ENCODE results near the gene BCL2L11.

The BCL2L11 gene

DNA sequence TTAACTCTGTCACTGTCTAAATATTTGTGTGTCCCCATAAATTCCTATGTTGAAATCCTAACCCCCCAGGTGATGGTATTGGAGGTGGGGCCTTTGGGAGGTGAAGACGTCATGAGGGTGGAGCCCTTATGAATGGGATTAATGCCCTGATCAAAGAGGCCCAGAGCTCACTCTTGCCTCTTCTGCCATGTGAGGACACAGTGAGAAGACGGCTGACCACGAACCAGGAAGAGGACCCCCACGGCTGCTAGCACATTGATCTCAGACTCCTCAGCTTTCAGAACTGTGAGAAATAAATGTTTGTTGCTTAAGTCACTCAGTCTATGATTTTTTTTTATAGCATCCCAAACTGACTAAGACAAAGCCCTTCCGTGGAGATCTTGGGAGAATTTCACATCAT is 71.2 kb downstream of the BCL2L11 start:
- no peak for DNase-seq (ENCODE audit: low spot score)

- no peak for DNase-seq (ENCODE audit: low spot score)
Measured at GRCh38 chr2:111192776-111193368, 72.2 kb downstream of the BCL2L11 start.

DNA sequence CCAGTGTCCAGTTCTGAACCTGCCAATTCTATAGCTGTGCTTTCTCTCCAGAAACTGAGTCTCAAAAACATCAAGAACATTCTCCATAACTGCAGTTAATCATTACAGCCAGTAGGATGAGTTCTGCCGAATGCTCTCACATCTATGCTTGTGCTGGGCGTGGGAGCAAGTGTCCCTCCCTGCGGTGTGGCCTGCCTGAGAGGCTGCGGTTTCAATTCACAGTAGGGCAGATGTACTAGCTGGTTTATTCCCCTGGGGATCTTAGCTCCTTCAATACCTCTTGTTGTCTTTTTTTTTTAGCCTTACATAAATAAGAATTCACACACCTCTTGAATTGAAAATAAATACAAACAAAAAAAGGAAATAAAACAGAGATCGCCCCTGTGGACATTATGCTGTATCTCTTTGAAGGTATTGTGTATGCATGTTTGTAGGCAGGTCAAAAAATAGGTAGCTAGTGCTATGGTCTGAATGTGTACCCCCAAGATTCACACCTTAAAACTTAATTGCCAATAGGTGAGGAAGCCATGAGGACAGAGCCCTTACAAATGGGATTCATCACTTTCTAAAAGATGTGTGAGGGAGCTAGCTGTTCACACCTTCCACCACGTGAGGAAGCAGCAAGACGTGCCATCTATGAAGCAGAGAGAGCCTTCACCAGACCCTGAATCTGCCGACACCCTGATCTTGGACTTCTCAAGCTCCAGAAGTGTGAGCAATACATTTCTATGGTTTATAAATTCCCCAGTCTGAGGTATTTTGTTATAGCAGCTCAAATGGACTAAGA is 74.3 kb downstream of the BCL2L11 start:
- no peak for DNase-seq (ENCODE audit: low spot score)

DNA sequence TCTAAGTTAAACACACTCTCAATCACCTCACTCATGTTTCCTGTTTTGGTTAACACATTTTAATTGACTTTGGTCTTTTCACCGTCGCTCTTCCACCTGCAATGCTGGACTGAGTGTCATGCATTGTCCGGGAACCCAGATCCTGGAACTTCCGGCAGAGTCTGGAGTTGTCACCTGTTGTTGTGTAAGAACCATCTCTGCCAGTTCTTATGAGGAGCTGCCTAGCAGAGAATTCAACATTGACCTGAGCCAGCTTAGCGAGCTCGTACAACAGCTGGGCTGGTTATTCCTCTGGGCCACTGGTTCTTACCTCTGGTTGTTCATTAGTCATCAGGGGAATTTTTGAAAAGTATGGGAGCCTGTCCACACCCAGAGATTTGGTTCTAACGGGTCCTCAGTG is 75.7 kb downstream of the BCL2L11 start:
- DNase-seq (ENCODE audit: low spot score) = no peak

DNA sequence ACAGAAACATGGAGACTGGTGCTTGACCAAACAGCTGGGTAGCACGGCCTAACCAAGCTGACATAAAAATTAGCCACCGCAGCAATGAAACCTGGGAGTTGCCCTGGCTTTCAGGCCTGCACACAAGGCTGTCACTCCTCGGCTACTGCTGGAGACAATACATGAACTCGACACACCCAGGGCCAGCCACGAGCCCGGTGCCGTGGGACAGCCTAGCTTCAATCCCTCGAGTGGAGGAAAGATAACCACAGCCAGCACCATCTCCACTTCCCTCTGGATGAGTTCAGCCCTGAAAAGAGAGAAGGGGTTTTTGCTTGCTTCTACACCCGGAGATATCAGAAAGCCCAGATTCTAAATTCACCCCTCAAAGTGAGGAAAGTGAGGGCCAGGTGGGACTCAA is 78.0 kb downstream of the BCL2L11 start:
- DNase-seq (ENCODE audit: low spot score) = no peak

- no peak for DNase-seq (ENCODE audit: low spot score)
Measured at GRCh38 chr2:111199840-111200239, 79.1 kb downstream of the BCL2L11 start.

GRCh38 chr2:111200333-111200881 is 79.7 kb downstream of the BCL2L11 start:
- no peak for DNase-seq (ENCODE audit: low spot score)

DNA sequence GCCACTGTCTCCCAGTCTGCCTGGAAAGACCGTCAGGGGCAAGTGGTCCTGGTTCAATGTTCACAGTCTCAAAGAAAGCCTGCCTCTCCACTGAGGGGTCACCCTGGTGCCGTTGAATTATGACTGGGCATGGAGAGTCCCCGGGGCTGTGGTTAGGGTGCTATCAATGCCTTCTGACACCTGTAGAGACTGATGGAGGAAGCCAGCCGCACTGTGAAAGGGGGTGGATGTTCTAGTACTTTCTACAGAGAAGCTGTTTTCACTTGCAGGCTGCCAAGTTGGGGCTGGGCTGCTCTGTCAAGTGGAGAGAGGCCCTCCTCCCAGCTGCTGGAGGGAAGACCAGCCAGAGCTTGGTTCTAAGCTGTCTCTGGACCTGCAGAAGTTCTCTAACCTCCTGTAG is 80.5 kb downstream of the BCL2L11 start:
- no peak for DNase-seq (ENCODE audit: low spot score)

DNA sequence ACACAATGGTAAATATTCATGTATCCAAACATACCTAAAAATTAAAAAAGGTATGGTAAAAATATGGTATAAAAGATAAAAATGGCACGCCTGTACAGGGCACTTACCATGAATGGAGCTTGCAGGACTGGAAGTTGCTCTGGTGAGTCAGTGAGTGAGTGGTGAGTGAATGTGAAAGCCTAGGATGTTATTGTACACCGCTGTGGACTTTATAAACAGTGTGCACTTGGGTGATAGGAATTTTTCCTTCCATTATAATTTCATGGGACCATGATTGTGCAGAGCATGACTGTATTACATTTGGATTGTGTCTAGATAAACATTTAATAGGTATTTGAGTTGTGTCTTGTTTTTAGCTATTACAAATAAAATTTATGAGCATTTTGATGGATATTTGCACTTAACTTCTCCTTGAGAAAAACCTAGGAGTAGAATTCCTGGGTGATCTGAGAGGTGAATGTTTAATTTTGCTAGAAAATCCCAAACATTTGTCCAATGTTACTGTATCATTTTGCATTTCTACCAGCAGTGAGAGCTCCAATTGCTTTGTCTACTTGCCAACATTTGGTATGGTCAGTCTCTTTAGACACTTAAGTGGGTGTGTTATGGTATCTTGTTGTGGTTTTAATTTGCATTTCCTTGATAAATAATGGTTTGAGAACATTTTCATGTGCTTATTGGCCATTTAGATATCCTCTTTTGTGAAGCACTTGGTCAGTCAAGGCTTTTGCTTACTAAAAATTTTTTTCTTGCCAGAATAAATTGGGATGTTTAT is 81.7 kb downstream of the BCL2L11 start:
- DNase-seq (ENCODE audit: low spot score) = no peak

GRCh38 chr2:111204706-111205105 is 84.0 kb downstream of the BCL2L11 start:
- DNase-seq (ENCODE audit: low spot score) = no peak

- DNase-seq (ENCODE audit: low spot score) = no peak
Measured at GRCh38 chr2:111205774-111206173, 85.1 kb downstream of the BCL2L11 start.

- DNase-seq (ENCODE audit: low spot score) = no peak
Measured at GRCh38 chr2:111207851-111208250, 87.1 kb downstream of the BCL2L11 start.

GRCh38 chr2:111208639-111209038 is 87.9 kb downstream of the BCL2L11 start:
- DNase-seq (ENCODE audit: low spot score) = no peak

DNA sequence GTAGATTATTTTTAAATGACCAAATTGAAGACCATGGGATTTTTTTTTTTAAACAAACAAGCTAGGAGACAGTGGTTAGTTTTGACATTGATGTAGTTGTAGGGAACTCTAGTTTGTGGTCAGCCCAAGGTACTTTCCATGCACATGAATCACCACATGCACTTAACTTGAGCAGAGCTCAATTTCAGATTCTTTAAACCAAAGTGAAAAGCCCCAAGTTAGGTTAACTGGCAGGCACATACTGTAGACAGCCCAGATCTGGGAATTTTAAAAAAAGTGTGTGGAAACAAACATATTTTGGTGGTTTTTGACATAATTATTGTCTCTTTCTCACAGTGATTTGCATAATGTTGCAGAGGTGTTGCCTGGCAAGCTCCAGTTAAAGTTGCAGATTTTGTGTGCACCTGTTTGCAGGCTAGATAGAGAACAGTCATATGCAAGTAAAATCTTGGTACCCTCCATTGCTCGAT is 88.4 kb downstream of the BCL2L11 start:
- DNase-seq (ENCODE audit: low spot score) = peak; percentile 10

GRCh38 chr2:111210036-111210435 is 89.3 kb downstream of the BCL2L11 start:
- no peak for DNase-seq (ENCODE audit: low spot score)

DNA sequence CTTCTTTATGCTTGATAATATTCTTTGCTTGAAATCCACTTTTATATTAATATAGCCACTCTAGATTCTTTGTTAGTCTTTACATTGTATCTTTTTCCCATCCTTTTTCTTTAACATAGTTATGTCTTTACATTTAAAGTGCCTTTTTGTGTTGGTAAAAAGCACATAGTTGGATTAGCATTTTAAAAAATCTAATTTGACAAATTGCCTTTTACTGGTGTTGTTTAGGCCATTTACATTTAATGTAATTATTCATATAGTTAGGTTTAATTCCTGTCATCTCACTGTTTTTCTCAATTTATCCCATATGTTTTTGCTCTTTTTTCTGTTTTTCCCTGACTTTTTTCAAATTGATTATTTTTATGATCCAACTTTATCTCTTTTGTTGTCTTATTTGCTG is 93.2 kb downstream of the BCL2L11 start:
- DNase-seq (ENCODE audit: low spot score) = no peak

GRCh38 chr2:111216811-111217652 is 96.3 kb downstream of the BCL2L11 start:
- no peak for DNase-seq (ENCODE audit: low spot score)
